ENCODE data around the gene MICAL2. TPM values are rescaled to one million over a fixed set of nuclear protein-coding genes. Genes with fewer than 3 reads are reported as not detected.
A peak's percentile ranks its signal among the peaks of the same experiment; 100 is the strongest.

Gene MICAL2
- total RNA-seq, 4 donors from 2014 or later = 196 to 550 (median 237) TPM

- peaks cover 5 to 89% (median 22%) of the 10 kb centered on the region in 3 donors for H3K4me1 ChIP-seq
- no peak for ATAC-seq
- no peaks in the 10 kb centered on the region for H3K9me3 ChIP-seq
- H3K36me3 ChIP-seq = peaks cover 0 to 34% of the 10 kb centered on the region in 2 donors
- TF ChIP-seq CTCF (IDR thresholded peaks at IDR 0.05) (no peak), POLR2A (IDR thresholded peaks at IDR 0.05) (no peak), EP300 (IDR thresholded peaks at IDR 0.05) (no peak), POLR2AphosphoS5 (IDR thresholded peaks at IDR 0.05) (no peak)
- H3K4me3 ChIP-seq = no peak overlapping the region
- H3K27ac ChIP-seq = peak overlapping the region in 3 of 4 donors; percentile 70 to 90 (median 75)
- no peaks in the 10 kb centered on the region for H3K27me3 ChIP-seq
- 85 to 86% methylated on average over 3 to 4 of the region's 4 CpGs for WGBS, 2 donors (ENCODE audit: low coverage in 1 of 2)
Measured at GRCh38 chr11:12246989-12247388, 136.6 kb downstream of the MICAL2 start.

- peaks cover 5 to 82% (median 21%) of the 10 kb centered on the region in 3 donors for H3K4me1 ChIP-seq
- peaks cover 0 to 27% of the 10 kb centered on the region in 2 donors for H3K36me3 ChIP-seq
- peak overlapping the region; percentile 3 to 90 (median 72) for H3K27ac ChIP-seq
- WGBS, 2 donors (ENCODE audit: low coverage in 1 of 2) = no CpG with 5 or more reads among the region's 3 CpGs
- no peaks in the 10 kb centered on the region for H3K27me3 ChIP-seq
- H3K4me3 ChIP-seq = no peak overlapping the region
- TF ChIP-seq POLR2AphosphoS5 (IDR thresholded peaks at IDR 0.05) (no peak), EP300 (IDR thresholded peaks at IDR 0.05) (no peak), CTCF (IDR thresholded peaks at IDR 0.05) (no peak), POLR2A (IDR thresholded peaks at IDR 0.05) (no peak)
- no peaks in the 10 kb centered on the region for H3K9me3 ChIP-seq
- ATAC-seq = no peak
Measured at GRCh38 chr11:12247543-12248254, 137.3 kb downstream of the MICAL2 start.

GRCh38 chr11:12248330-12248729 lies 137.9 kb downstream of the MICAL2 start:
- ATAC-seq = no peak
- TF ChIP-seq EP300 (IDR thresholded peaks at IDR 0.05) (no peak), POLR2A (IDR thresholded peaks at IDR 0.05) (no peak), POLR2AphosphoS5 (IDR thresholded peaks at IDR 0.05) (no peak), CTCF (IDR thresholded peaks at IDR 0.05) (no peak)
- peaks cover 0 to 27% of the 10 kb centered on the region in 2 donors for H3K36me3 ChIP-seq
- no peaks in the 10 kb centered on the region for H3K27me3 ChIP-seq
- H3K27ac ChIP-seq = peak overlapping the region; percentile 3 to 90 (median 72)
- 18 to 40% methylated on average over 1 to 2 of the region's 5 CpGs for WGBS, 2 donors (ENCODE audit: low coverage in 1 of 2)
- no peak overlapping the region for H3K4me3 ChIP-seq
- H3K9me3 ChIP-seq = no peaks in the 10 kb centered on the region
- H3K4me1 ChIP-seq = peaks cover 5 to 76% (median 17%) of the 10 kb centered on the region in 3 donors

- peaks cover 0 to 39% of the 10 kb centered on the region in 2 donors for H3K36me3 ChIP-seq
- peaks cover 5 to 62% (median 17%) of the 10 kb centered on the region in 3 donors for H3K4me1 ChIP-seq
- H3K9me3 ChIP-seq = no peaks in the 10 kb centered on the region
- TF ChIP-seq POLR2AphosphoS5 (IDR thresholded peaks at IDR 0.05) = no peak
- no peak for TF ChIP-seq EP300 (IDR thresholded peaks at IDR 0.05)
- no peak for TF ChIP-seq CTCF (IDR thresholded peaks at IDR 0.05)
- TF ChIP-seq POLR2A (IDR thresholded peaks at IDR 0.05) = no peak
- no peak overlapping the region for H3K4me3 ChIP-seq
- 60 to 74% methylated on average over 3 to 14 of the region's 20 CpGs for WGBS, 2 donors (ENCODE audit: low coverage in 1 of 2)
- peak; percentile 35 for ATAC-seq
- peak overlapping the region in 3 of 4 donors; percentile 70 to 90 (median 75) for H3K27ac ChIP-seq
- no peaks in the 10 kb centered on the region for H3K27me3 ChIP-seq
Measured at GRCh38 chr11:12249590-12250260, 139.3 kb downstream of the MICAL2 start.
